ENCODE measurements around the gene TRIM45. TPM values are rescaled to one million over a fixed set of nuclear protein-coding genes. Genes with fewer than 3 reads are reported as not detected.
"Not testable (repeated sequence)": the region's sequence is repeated elsewhere in the genome, so short reads cannot be mapped to it uniquely, and the experiment has no call there.

The TRIM45 gene
- total RNA-seq, 1 donor from 2014 or later: 2.5 TPM

DNA sequence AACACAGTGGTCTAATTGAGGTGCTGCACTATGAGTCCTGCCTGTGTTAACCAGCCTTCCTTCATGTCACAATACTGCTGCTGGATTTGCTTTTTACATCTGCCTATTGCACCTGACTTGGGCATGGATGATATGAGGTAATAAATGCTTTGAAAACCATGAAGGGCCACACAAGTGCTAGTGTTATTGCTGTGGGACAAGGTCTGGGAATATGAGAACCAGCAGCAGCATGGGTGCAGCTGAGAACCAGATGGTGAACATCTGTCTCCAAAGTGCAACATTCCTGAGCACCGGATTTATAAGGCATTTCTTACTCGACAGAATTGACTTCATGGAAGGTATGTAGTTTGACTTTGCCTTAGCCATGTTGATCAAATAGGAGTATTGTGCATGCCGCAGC is 16.6 kb downstream of the TRIM45 start:
- TF ChIP-seq EZH2 (IDR thresholded peaks at IDR 0.05; ENCODE audit: insufficient read depth, low read length): no peak
- TF ChIP-seq CTCF (IDR thresholded peaks at IDR 0.05; ENCODE audit: insufficient read depth, low read depth, low read length): no peak
- Histone ChIP-seq H3K4me2 (ENCODE audit: low read length) (no peak overlapping the region), H3K27me3 (ENCODE audit: insufficient read depth, low read length) (no peaks in the 10 kb centered on the region), H3K9me3 (ENCODE audit: insufficient read depth, low read depth, low read length) (no peaks in the 10 kb centered on the region), H3K4me3 (ENCODE audit: insufficient read depth, low read depth, low read length) (no peak overlapping the region), H3K4me1 (ENCODE audit: insufficient read depth, low read length) (no peaks in the 10 kb centered on the region), H4K20me1 (ENCODE audit: insufficient read depth, low read length) (no peaks in the 10 kb centered on the region), H3K27ac (ENCODE audit: low read depth, low read length) (no peak overlapping the region), H3K9ac (ENCODE audit: low read length) (no peak overlapping the region), H3K79me2 (ENCODE audit: insufficient read depth, low read length) (no peaks in the 10 kb centered on the region), H3K36me3 (ENCODE audit: insufficient read depth, low read length) (peaks cover 9% of the 10 kb centered on the region), H2AFZ (ENCODE audit: low read depth, low read length) (no peak overlapping the region)
- DNase-seq (ENCODE audit: low read depth) (no peak), FAIRE-seq (no peak)
- Mint-ChIP-seq H3K9me3 (ENCODE audit: unreplicated experiment) (peaks cover 2% of the 10 kb centered on the region), H3K27me3 (ENCODE audit: low read depth, unreplicated experiment) (no peaks in the 10 kb centered on the region), H3K36me3 (ENCODE audit: low read depth, unreplicated experiment) (peaks cover 9% of the 10 kb centered on the region), H3K4me1 (ENCODE audit: low read depth, unreplicated experiment) (no peaks in the 10 kb centered on the region), H3K4me3 (ENCODE audit: unreplicated experiment) (no peak overlapping the region), H3K27ac (ENCODE audit: unreplicated experiment) (no peak overlapping the region)

GRCh38 chr1:117101858-117102257 is 19.7 kb downstream of the TRIM45 start:
- not testable (repeated sequence) for H2AFZ ChIP-seq (ENCODE audit: low read depth, low read length); H3K4me2 ChIP-seq (ENCODE audit: low read length); H3K9me3 ChIP-seq (ENCODE audit: insufficient read depth, low read depth, low read length); H3K27ac Mint-ChIP-seq (ENCODE audit: unreplicated experiment); H3K4me1 Mint-ChIP-seq (ENCODE audit: low read depth, unreplicated experiment); H3K27me3 Mint-ChIP-seq (ENCODE audit: low read depth, unreplicated experiment); H3K9me3 Mint-ChIP-seq (ENCODE audit: unreplicated experiment); H3K9ac ChIP-seq (ENCODE audit: low read length); FAIRE-seq; DNase-seq (ENCODE audit: low read depth); H3K27ac ChIP-seq (ENCODE audit: low read depth, low read length); H4K20me1 ChIP-seq (ENCODE audit: insufficient read depth, low read length); H3K4me1 ChIP-seq (ENCODE audit: insufficient read depth, low read length); H3K79me2 ChIP-seq (ENCODE audit: insufficient read depth, low read length); H3K4me3 ChIP-seq (ENCODE audit: insufficient read depth, low read depth, low read length); H3K4me3 Mint-ChIP-seq (ENCODE audit: unreplicated experiment); H3K27me3 ChIP-seq (ENCODE audit: insufficient read depth, low read length)
- peaks cover 11% of the 10 kb centered on the region for H3K36me3 Mint-ChIP-seq (ENCODE audit: low read depth, unreplicated experiment)
- peaks cover 19% of the 10 kb centered on the region for H3K36me3 ChIP-seq (ENCODE audit: insufficient read depth, low read length)

DNA sequence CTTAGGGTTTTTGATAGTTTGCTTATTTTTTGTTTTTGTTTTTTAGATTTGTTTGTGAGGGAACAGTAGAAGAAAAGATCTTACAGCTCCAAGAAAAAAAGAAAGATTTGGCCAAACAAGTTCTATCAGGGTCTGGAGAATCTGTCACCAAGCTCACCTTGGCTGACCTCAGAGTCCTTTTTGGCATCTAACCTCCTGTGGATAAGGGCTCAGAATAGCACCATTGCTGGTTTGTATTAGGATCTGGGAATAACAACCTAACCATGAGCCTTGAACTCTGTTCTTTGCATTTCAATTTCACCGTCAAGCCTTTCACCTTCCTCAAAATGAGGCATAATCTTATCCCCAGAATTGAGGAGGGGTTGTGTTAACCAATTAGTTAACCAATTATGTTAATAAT is 20.2 kb downstream of the TRIM45 start:
- Histone ChIP-seq H3K79me2 (ENCODE audit: insufficient read depth, low read length) (no peaks in the 10 kb centered on the region), H3K36me3 (ENCODE audit: insufficient read depth, low read length) (peaks cover 18% of the 10 kb centered on the region), H3K9me3 (ENCODE audit: insufficient read depth, low read depth, low read length) (no peaks in the 10 kb centered on the region), H4K20me1 (ENCODE audit: insufficient read depth, low read length) (no peaks in the 10 kb centered on the region), H2AFZ (ENCODE audit: low read depth, low read length) (no peak overlapping the region), H3K4me3 (ENCODE audit: insufficient read depth, low read depth, low read length) (no peak overlapping the region), H3K4me1 (ENCODE audit: insufficient read depth, low read length) (peaks cover 12% of the 10 kb centered on the region), H3K4me2 (ENCODE audit: low read length) (no peak overlapping the region), H3K27me3 (ENCODE audit: insufficient read depth, low read length) (no peaks in the 10 kb centered on the region), H3K27ac (ENCODE audit: low read depth, low read length) (no peak overlapping the region), H3K9ac (ENCODE audit: low read length) (no peak overlapping the region)
- DNase-seq (ENCODE audit: low read depth): no peak
- Mint-ChIP-seq H3K4me1 (ENCODE audit: low read depth, unreplicated experiment) (peaks cover 4% of the 10 kb centered on the region), H3K27me3 (ENCODE audit: low read depth, unreplicated experiment) (no peaks in the 10 kb centered on the region), H3K9me3 (ENCODE audit: unreplicated experiment) (no peaks in the 10 kb centered on the region), H3K36me3 (ENCODE audit: low read depth, unreplicated experiment) (peaks cover 11% of the 10 kb centered on the region), H3K4me3 (ENCODE audit: unreplicated experiment) (no peak overlapping the region), H3K27ac (ENCODE audit: unreplicated experiment) (no peak overlapping the region)
- TF ChIP-seq CTCF (IDR thresholded peaks at IDR 0.05; ENCODE audit: insufficient read depth, low read depth, low read length) (no peak), EZH2 (IDR thresholded peaks at IDR 0.05; ENCODE audit: insufficient read depth, low read length) (no peak)
- FAIRE-seq: no peak

Measured in astrocyte (in vitro differentiated cells and primary cell).